Epithelial cell of proximal tubule (primary cell): Measurements from ENCODE around the gene AFAP1L2. TPM values are rescaled to one million over a fixed set of nuclear protein-coding genes. Genes with fewer than 3 reads are reported as not detected.
A peak's percentile ranks its signal among the peaks of the same experiment; 100 is the strongest.

ENCODE experiments used
- DNase-seq: peaks from one replicate; pipeline ENCODE4 v3.0.0-alpha.2; 2011; ENCODE audit warnings: low read depth
- H3K4me3 ChIP-seq: 2 replicates; pipeline ENCODE4 v1.5.1; 2011; ENCODE audit warnings: low read depth, mild to moderate bottlenecking, low read length
- total RNA-seq: library from RNA; depleted of rRNA; stranded (reverse); fragments of >200 nt; gene quantifications from 2 replicates; pipeline ENCODE4 v1.2.3, GENCODE V29; 2015
- TF ChIP-seq, protein P1 (sequence below): conservative IDR thresholded peaks from 2 replicates; pipeline ENCODE4 v1.5.1; 2012; ENCODE audit warnings: low read depth, mild to moderate bottlenecking, low read length

Gene AFAP1L2
- total RNA-seq, 1 donor from 2014 or later = 14.2 TPM

DNA sequence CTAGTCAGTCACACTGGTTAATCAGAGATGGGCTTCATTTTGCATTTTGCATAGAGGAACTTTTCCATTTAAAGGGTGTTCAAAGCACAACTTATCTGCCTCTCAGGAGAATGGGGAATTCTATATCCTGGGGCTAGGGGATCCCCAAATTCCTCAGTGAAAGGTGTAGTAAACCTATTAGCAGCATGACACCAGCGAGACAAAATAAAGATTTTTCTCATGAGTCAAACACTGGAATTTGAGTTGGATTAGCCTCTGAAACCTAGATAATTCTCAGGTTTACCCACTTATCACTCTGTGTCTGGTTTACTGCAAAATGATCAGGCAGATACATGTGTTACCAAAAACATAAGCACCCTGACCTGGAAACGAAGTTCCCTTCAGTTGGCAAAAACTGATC is 2.1 kb downstream of the AFAP1L2 start:
- H3K4me3 ChIP-seq = no peak overlapping the region
- DNase-seq = no peak
- TF ChIP-seq, protein P1, sequence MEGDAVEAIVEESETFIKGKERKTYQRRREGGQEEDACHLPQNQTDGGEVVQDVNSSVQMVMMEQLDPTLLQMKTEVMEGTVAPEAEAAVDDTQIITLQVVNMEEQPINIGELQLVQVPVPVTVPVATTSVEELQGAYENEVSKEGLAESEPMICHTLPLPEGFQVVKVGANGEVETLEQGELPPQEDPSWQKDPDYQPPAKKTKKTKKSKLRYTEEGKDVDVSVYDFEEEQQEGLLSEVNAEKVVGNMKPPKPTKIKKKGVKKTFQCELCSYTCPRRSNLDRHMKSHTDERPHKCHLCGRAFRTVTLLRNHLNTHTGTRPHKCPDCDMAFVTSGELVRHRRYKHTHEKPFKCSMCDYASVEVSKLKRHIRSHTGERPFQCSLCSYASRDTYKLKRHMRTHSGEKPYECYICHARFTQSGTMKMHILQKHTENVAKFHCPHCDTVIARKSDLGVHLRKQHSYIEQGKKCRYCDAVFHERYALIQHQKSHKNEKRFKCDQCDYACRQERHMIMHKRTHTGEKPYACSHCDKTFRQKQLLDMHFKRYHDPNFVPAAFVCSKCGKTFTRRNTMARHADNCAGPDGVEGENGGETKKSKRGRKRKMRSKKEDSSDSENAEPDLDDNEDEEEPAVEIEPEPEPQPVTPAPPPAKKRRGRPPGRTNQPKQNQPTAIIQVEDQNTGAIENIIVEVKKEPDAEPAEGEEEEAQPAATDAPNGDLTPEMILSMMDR = no peak

DNA sequence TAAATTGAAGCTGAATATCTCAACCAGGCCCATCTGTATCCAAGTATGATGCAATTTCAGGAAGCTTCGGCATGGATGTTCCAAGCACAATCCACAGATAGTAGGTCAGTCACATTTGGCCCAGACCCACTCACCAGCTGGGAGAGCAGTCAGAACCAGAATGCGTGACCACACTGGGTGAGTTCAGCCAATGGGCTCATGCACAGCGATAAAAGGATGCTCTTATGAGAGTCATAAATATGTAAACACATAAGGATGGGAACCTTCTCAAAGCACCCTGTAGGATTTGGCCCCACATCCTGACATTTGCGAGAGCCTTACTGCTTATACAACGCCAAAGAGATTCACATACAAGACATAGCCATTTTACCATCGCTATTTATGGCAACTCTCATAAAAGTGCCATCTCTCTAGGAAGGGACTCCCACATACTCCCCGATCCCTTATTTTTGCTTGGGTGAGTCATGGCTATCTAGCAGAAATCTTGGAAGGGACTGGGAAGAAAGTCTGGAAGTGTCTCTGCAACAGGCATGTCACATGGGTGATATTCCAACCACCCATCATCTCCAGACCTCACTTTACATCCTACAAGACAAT is 3.0 kb downstream of the AFAP1L2 start:
- DNase-seq = peak; percentile 35
- TF ChIP-seq, protein P1 = no peak
- no peak overlapping the region for H3K4me3 ChIP-seq

DNA sequence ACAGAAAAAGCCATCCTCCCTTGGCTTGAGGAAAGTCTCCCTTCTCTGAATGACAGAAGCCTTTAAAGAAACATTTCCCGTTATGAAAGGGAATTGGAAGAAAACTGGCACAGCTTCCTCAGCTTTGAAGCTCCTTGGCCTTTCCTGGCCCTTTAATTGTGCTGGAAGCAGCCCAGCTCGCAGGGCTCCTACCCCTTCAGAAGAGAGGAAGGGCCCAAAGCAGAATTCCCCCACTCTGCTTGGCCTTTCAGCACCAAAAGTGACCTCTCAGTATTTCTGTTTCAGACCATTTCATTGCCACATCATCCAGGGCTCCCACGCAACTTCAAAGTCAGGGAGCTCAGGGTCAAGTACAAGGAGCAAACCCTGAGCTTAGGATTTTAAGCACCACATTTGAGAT is 4.2 kb downstream of the AFAP1L2 start:
- H3K4me3 ChIP-seq = no peak overlapping the region
- TF ChIP-seq, protein P1 = no peak
- DNase-seq = no peak

DNA sequence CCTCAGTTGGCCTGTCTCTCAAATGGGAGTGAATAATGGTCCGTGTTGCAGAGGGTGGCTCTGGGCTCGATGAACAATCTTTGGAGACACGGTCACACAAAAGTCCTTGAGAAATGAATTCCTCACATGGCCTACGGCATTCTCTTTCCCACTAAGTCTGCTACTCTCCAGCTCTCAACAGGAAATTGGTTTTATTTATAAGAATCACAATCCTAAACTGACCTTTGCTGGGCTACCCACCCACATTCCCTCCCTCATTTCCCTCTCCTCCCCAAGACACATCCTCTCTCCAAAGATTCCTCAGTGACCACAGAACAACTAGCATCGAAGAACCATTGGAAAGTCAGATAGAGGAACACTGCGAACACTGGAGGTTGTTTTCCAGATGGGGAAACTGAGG is 4.7 kb downstream of the AFAP1L2 start:
- H3K4me3 ChIP-seq = no peak overlapping the region
- DNase-seq = no peak
- TF ChIP-seq, protein P1 = no peak

DNA sequence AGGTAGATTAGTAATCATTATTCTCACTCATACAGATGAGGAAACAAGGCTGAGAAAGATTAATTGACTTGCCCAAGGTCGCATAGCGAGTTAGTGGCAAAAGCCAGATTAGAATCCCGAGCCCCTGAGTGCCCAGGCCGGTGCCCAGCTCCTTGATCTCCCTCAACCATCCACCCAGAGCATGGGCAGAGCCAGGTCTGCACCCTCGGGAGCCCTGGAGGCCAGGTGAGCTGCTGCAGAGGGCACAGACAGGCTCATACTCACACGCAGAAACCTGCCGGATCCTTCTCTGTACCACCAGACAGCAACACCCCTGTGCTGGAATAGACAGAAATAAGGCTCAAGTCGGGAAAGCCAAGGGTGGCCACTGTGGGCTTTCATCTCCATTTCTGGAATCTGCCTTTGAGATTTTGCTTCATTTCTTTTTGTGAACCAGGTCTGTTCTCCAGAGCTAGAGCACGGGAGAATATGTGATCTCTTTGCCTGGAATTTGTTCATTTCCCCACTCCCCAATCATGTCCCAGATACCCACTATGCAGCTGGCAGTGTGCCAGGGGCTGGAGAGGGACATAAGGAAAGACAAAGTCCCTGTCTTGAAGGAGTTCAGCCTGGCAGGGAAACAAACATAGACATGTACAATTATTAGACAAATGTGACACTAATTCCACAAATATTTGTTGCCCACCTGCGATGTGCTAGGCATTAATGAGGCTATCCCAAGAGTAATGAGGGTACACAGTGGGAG is 5.5 kb downstream of the AFAP1L2 start:
- DNase-seq = no peak
- H3K4me3 ChIP-seq = no peak overlapping the region
- TF ChIP-seq, protein P1 = no peak

DNA sequence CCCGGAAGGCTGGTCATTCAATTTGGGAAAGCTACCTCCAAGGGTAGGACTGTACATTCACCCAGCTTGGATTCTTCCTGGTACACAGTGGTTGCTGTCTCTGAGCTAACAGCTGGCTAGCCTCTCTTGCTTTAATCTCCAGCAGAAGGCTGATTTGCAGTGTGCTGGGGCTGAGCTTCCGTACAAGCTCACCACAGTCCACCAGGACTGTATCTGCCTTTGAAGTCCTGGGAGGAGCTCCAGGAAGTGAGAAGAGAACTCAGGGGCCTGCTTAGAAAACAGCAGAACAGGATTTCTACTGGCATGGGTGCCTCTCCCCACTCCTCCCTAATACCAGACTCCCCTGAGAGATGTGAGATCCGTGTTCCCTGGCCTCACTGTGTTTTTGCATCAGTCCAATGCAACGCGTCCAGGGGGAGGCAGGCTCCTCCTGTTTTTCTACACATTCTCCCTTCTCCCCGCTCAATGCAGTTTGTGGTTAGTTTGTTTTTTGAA is 6.6 kb downstream of the AFAP1L2 start:
- no peak for DNase-seq
- no peak overlapping the region for H3K4me3 ChIP-seq

More for the DNA sequence above, 6.6 kb downstream of the AFAP1L2 start:
- TF ChIP-seq, protein P1 = no peak
